Endothelial cell of umbilical vein (primary cell): ENCODE results near the gene CD79B. TPM values are rescaled to one million over a fixed set of nuclear protein-coding genes. Genes with fewer than 3 reads are reported as not detected.

Source experiments
- BruUV-seq: library from RNA; stranded (reverse); fragments of 400-500 nt; replicated peaks from 2 replicates; lab custom pipeline; 2021; lab: Mats Ljungman, UMichigan
- CTCF ChIA-PET: fragments of 300-600, 350-600 bp; sonication (Branson Sonifier 250); formaldehyde crosslinking; loops from one replicate; lab custom pipeline; 2021; ENCODE audit warnings: antibody characterized with exemption, inconsistent platforms; lab: Charles Lee
- POLR2A ChIA-PET: fragments of 300-600, 350-600 bp; sonication (Branson Sonifier 250); formaldehyde crosslinking; loops from one replicate; lab custom pipeline; 2021; ENCODE audit warnings: antibody characterized with exemption, inconsistent platforms; lab: Charles Lee
- DNase-seq: peaks from one replicate; pipeline ENCODE4 v3.0.0-alpha.2; 2011; ENCODE audit warnings: low read depth, low spot score
- FAIRE-seq: peaks from 2 replicates; lab custom pipeline; 2011; peaks lifted over from hg19 to GRCh38; lab: Jason Lieb, UNC
- H2AFZ ChIP-seq: 2 replicates; pipeline ENCODE4 v1.6.0; 2012; ENCODE audit warnings: low read depth, low read length, control low read depth, inconsistent platforms
- H3K27ac ChIP-seq: 2 replicates; pipeline ENCODE4 v1.5.1; 2011; ENCODE audit warnings: low read depth, mild to moderate bottlenecking, control low read depth, low read length, moderate library complexity; ENCODE audit not compliant: insufficient read depth
- H3K27me3 ChIP-seq, 2 experiments: 2 replicates each; pipeline versions ENCODE4 v1.6.0 to v1.6.1; 2011; ENCODE audit warnings: low read length in 2 of 2, mixed read lengths in 1 of 2; ENCODE audit not compliant: control insufficient read depth in 2 of 2, insufficient read depth in 2 of 2
- H3K36me3 ChIP-seq, 2 experiments: 2 replicates in 1 of 2; 3 replicates in 1 of 2; pipeline ENCODE4 v1.5.1; 2011; ENCODE audit warnings: low read length in 2 of 2, mild to moderate bottlenecking in 1 of 2, moderate library complexity in 1 of 2; ENCODE audit not compliant: control insufficient read depth in 2 of 2, insufficient read depth in 2 of 2; ENCODE audit errors: extremely low read depth in 1 of 2
- H3K4me1 ChIP-seq: 3 replicates; pipeline ENCODE4 v1.5.1; 2011; ENCODE audit warnings: mild to moderate bottlenecking, low read length; ENCODE audit not compliant: control insufficient read depth, insufficient read depth; ENCODE audit errors: extremely low read depth
- H3K4me2 ChIP-seq: 2 replicates; pipeline ENCODE4 v1.6.1; 2011; ENCODE audit warnings: low read length, control low read depth, mixed read lengths; ENCODE audit not compliant: insufficient read depth
- H3K4me3 ChIP-seq, 3 experiments: fragments of 200-600 bp in 1 of 3; sonication (generic), shearing (Covaris generic) in 1 of 3; replicated peaks in 1 of 3; 2 replicates each; pipeline ENCODE4 v1.5.1; 2011 to 2016; ENCODE audit warnings: control low read depth in 3 of 3, low read length in 3 of 3, mild to moderate bottlenecking in 2 of 3, inconsistent platforms in 1 of 3, low read depth in 1 of 3, moderate library complexity in 1 of 3; ENCODE audit not compliant: insufficient read depth in 1 of 3
- H3K79me2 ChIP-seq: 2 replicates; pipeline ENCODE4 v1.6.0; 2012; ENCODE audit warnings: low read length, inconsistent platforms; ENCODE audit not compliant: control insufficient read depth, insufficient read depth
- H3K9ac ChIP-seq: replicated peaks from 2 replicates; pipeline ENCODE3; 2011; ENCODE audit warnings: low read length, control low read depth; ENCODE audit not compliant: insufficient read depth; ENCODE audit errors: extremely low read depth
- H3K9me1 ChIP-seq: replicated peaks from 3 replicates; pipeline ENCODE4 v1.6.0; 2011; ENCODE audit warnings: mild to moderate bottlenecking, low read length; ENCODE audit not compliant: control insufficient read depth, insufficient read depth; ENCODE audit errors: extremely low read depth
- H3K9me3 ChIP-seq: replicated peaks from 2 replicates; pipeline ENCODE4 v1.5.1; 2012; ENCODE audit warnings: low read length, inconsistent platforms; ENCODE audit not compliant: control insufficient read depth, insufficient read depth
- H4K20me1 ChIP-seq: replicated peaks from 2 replicates; pipeline ENCODE3; 2011; ENCODE audit warnings: mild to moderate bottlenecking, low read length; ENCODE audit not compliant: control insufficient read depth, insufficient read depth; ENCODE audit errors: extremely low read depth
- CTCF ChIP-seq, 2 donors: IDR thresholded peaks; 1 replicate in 1 of 2; 2 replicates in 1 of 2; pipeline ENCODE4 v1.5.1; 2011; ENCODE audit warnings: low read length in 2 of 2, mild to moderate bottlenecking in 2 of 2, moderate library complexity in 2 of 2, control low read depth in 1 of 2, inconsistent platforms in 1 of 2, low read depth in 1 of 2; ENCODE audit not compliant: insufficient read depth in 1 of 2; ENCODE audit errors: extremely low read depth in 1 of 2
- FOS ChIP-seq: IDR thresholded peaks from 2 replicates; pipeline ENCODE4 v1.6.1; 2011; ENCODE audit warnings: mild to moderate bottlenecking, low read length, moderate library complexity, borderline replicate concordance; ENCODE audit not compliant: insufficient read depth
- JUN ChIP-seq: IDR thresholded peaks from 2 replicates; pipeline ENCODE4 v1.6.1; 2011; ENCODE audit warnings: borderline replicate concordance, low read depth; ENCODE audit not compliant: insufficient read length, insufficient read depth
- MAX ChIP-seq: IDR thresholded peaks from 2 replicates; pipeline ENCODE4 v1.6.1; 2011; ENCODE audit not compliant: insufficient read depth, insufficient read length
- MYC ChIP-seq: IDR thresholded peaks from one replicate; pipeline ENCODE4 v1.6.1; 2011; ENCODE audit warnings: mild to moderate bottlenecking, low read depth, low read length
- POLR2A ChIP-seq: IDR thresholded peaks from 2 replicates; pipeline ENCODE4 v1.6.1; 2012; ENCODE audit warnings: low read depth, mild to moderate bottlenecking, control low read depth, low read length
- POLR2AphosphoS5 ChIP-seq: IDR thresholded peaks from 2 replicates; pipeline ENCODE4 v1.6.1; 2012; ENCODE audit warnings: low read depth, mild to moderate bottlenecking, control low read depth, low read length, moderate library complexity; ENCODE audit not compliant: insufficient read depth
- dilution Hi-C: fragments of 300-500 bp; cut with MboI; formaldehyde crosslinking; loops from one replicate; pipeline ENCODE4 v1.15.0; 2019; ENCODE audit warnings: low sequenced_read_pairs; ENCODE audit not compliant: extremely low pct_ligation_motif_present
- intact Hi-C: fragments of 100-400 bp; cut with micrococcal nuclease; formaldehyde crosslinking; loops from one replicate; pipeline ENCODE4 v1.10.0; 2022
- polyA plus RNA-seq, 4 experiments: library from polyadenylated mRNA; depleted of rRNA in 3 of 4; stranded (reverse) in 3 of 4; unstranded in 1 of 4; fragments of >200 nt; gene quantifications; 2 replicates each; pipeline versions ENCODE4 v1.2.1 to v1.2.3, GENCODE V29; 2011 to 2012; ENCODE audit warnings: missing spikeins in 1 of 4
- total RNA-seq: library from RNA; stranded (reverse); gene quantifications from 2 replicates; pipeline ENCODE4 v1.2.3, GENCODE V29; 2021

CD79B gene
- total and polyA plus RNA-seq, 2 donors (not counting 3 experiments of a cell fraction or from before 2014, with no cell fraction given) = 2.1 to 3.9 TPM

GRCh38 chr17:63949576-63950250 lies 17.6 kb upstream of the CD79B start:
- Histone ChIP-seq H3K9ac (no peak overlapping the region), H4K20me1 (no peaks in the 10 kb centered on the region), H3K27me3 (no peaks in the 10 kb centered on the region), H3K4me3 (no peak overlapping the region), H3K79me2 (no peaks in the 10 kb centered on the region), H3K4me1 (no peaks in the 10 kb centered on the region), H3K9me3 (no peaks in the 10 kb centered on the region), H3K4me2 (no peak overlapping the region), H2AFZ (no peak overlapping the region), H3K36me3 (no peaks in the 10 kb centered on the region), H3K9me1 (no peaks in the 10 kb centered on the region), H3K27ac (no peak overlapping the region)
- POLR2A ChIA-PET = no interaction called here
- intact Hi-C loops (no loop called here), dilution Hi-C loops (no loop called here)
- CTCF ChIA-PET = interaction anchor here (1.0 to 1.1 kb wide), 2 partner anchors 17 to 30 kb away, joined by 3 to 4 read pairs; no protein-coding TSS in a partner anchor
- FAIRE-seq = no peak
- no peak for DNase-seq
- no TSS peak for BruUV-seq
- TF ChIP-seq JUN = no peak
- no peak for TF ChIP-seq FOS
- TF ChIP-seq POLR2AphosphoS5 = no peak
- no peak for TF ChIP-seq CTCF (IDR thresholded peaks at IDR 0.05; ENCODE audit: extremely low read depth in 1 of 2, insufficient read depth in 1 of 2, low read depth in 1 of 2, low read length in 2 of 2)
- no peak for TF ChIP-seq MYC
- TF ChIP-seq MAX = no peak
- TF ChIP-seq POLR2A = no peak
